Upper lobe of left lung (tissue), 6 donors: ENCODE results near the gene RIOK2. TPM values are rescaled to one million over a fixed set of nuclear protein-coding genes. Genes with fewer than 3 reads are reported as not detected.

Experiments
- ATAC-seq, 2 donors: fragments of 200-7000 bp; cut with Tn5 transposase; one replicate each; pipeline ENCODE4 v1.9.1; 2022; ENCODE audit warnings: mild to moderate bottlenecking in 2 of 2, moderate library complexity in 2 of 2; ENCODE audit not compliant: low FRiP score in 2 of 2
- DNase-seq, 2 donors: peaks; one replicate each; pipeline ENCODE4 v3.0.0-alpha.2; 2019 to 2020
- H3K27ac ChIP-seq, 4 donors: fragments of 200-600 bp; sonication (generic); one replicate each; pipeline ENCODE4 v1.5.1; 2016 to 2019
- H3K27me3 ChIP-seq, 4 donors: fragments of 200-600 bp; sonication (generic); one replicate each; pipeline ENCODE4 v1.5.1; 2017 to 2019
- H3K36me3 ChIP-seq, 4 donors: fragments of 200-600 bp; sonication (generic); one replicate each; pipeline ENCODE4 v1.5.1; 2016 to 2019
- H3K4me1 ChIP-seq, 4 donors: fragments of 200-600 bp; sonication (generic); one replicate each; pipeline ENCODE4 v1.5.1; 2018 to 2019
- H3K4me3 ChIP-seq, 4 donors: fragments of 200-600 bp; sonication (generic); one replicate each; pipeline ENCODE4 v1.5.1; 2017 to 2019; ENCODE audit warnings: mild to moderate bottlenecking in 2 of 4, moderate library complexity in 1 of 4
- H3K9me3 ChIP-seq, 4 donors: fragments of 200-600 bp; sonication (generic); one replicate each; pipeline ENCODE4 v1.5.1; 2018 to 2019
- EP300 ChIP-seq, 4 donors: sonication (generic); formaldehyde crosslinking; IDR thresholded peaks; one replicate each; pipeline ENCODE4 v1.5.1; 2017; ENCODE audit warnings: antibody characterized with exemption in 4 of 4, control low read depth in 2 of 4
- POLR2A ChIP-seq, 4 donors: fragments of 450-650 bp; IDR thresholded peaks; one replicate each; pipeline ENCODE4 v1.5.1; 2016 to 2017; ENCODE audit warnings: antibody characterized with exemption in 4 of 4, mild to moderate bottlenecking in 2 of 4
- POLR2AphosphoS5 ChIP-seq, 2 donors: sonication (generic); formaldehyde crosslinking; IDR thresholded peaks; one replicate each; pipeline ENCODE4 v1.5.1; 2017; ENCODE audit warnings: antibody characterized with exemption in 2 of 2
- WGBS, 2 donors: methylation state at CpG; one replicate each; pipeline ENCODE4 v1.1.5; 2017 to 2018; 5-methylcytosine and 5-hydroxymethylcytosine counted together
- total RNA-seq, 6 donors: library from RNA; depleted of rRNA in 4 of 6; stranded (reverse); fragments of >200 nt in 4 of 6; gene quantifications; one replicate each; pipeline versions ENCODE4 v1.1.0 to v1.2.1, GENCODE V29; 2016 to 2021
- TF ChIP-seq, protein P1 (sequence below), 6 experiments: fragments of 450-650 bp in 4 of 6; fragments of 200-600 bp in 2 of 6; sonication (generic) in 2 of 6; IDR thresholded peaks; one replicate each; pipeline ENCODE4 v1.5.1; 2016 to 2019; ENCODE audit warnings: antibody characterized with exemption in 6 of 6
- donor health status: DM: no; HTN: no; CAD: no; lungs with moderate emphysema.
- donor health status: DM: no; HTN: yes; CAD: no; lungs with severe emphysema.

Gene RIOK2
- total RNA-seq, 6 donors from 2014 or later = 16.7 to 53.8 (median 19.7) TPM

DNA sequence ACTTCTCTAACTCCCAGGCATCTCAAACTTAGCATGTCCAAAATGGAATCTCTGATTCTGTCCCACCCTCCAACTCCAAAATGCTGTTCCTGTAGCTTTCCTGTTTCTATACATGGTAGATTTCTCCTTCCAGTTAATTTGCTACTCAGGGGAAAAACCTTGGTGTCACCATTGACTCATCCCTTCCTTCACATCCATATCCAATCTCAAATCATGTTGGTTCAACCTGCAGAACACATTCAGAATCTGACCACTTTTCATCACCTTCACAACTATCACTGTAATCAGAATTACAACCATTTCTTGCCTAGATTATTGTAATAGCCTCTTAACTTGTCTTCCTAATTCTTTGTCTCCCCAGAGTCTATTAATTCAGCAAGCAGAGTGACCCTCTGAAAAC is 10.8 kb downstream of the RIOK2 start:
- Histone ChIP-seq H3K36me3 (peaks cover 8 to 98% (median 51%) of the 10 kb centered on the region in 4 donors), H3K4me1 (peaks cover 0 to 4% (median 0%) of the 10 kb centered on the region in 4 donors), H3K27me3 (no peaks in the 10 kb centered on the region), H3K27ac (no peak overlapping the region), H3K9me3 (no peaks in the 10 kb centered on the region), H3K4me3 (no peak overlapping the region)
- ATAC-seq (no peak), DNase-seq (no peak)
- TF ChIP-seq, protein P1, sequence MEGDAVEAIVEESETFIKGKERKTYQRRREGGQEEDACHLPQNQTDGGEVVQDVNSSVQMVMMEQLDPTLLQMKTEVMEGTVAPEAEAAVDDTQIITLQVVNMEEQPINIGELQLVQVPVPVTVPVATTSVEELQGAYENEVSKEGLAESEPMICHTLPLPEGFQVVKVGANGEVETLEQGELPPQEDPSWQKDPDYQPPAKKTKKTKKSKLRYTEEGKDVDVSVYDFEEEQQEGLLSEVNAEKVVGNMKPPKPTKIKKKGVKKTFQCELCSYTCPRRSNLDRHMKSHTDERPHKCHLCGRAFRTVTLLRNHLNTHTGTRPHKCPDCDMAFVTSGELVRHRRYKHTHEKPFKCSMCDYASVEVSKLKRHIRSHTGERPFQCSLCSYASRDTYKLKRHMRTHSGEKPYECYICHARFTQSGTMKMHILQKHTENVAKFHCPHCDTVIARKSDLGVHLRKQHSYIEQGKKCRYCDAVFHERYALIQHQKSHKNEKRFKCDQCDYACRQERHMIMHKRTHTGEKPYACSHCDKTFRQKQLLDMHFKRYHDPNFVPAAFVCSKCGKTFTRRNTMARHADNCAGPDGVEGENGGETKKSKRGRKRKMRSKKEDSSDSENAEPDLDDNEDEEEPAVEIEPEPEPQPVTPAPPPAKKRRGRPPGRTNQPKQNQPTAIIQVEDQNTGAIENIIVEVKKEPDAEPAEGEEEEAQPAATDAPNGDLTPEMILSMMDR (IDR thresholded peaks at IDR 0.05) = no peak
- TF ChIP-seq EP300 (IDR thresholded peaks at IDR 0.05) (no peak), POLR2AphosphoS5 (IDR thresholded peaks at IDR 0.05) (no peak), POLR2A (IDR thresholded peaks at IDR 0.05) (no peak)

DNA sequence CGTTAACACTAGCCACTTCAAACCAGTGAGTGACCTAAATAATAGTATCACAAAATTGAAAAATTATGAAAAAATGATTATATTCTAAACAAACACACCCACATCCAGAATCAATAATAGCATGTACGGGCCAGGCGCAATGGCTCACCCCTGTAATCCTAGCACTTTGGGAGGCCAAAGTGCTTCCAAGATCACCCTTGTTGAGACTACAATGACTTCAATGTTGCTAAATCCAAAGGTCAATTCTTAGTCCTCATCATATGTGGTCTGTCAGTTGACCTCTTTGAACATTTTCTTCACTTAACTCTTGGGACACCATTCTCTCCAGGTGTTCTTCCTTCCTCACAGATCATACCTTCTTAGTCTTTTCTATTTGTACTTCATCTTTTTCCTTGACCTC is 11.3 kb downstream of the RIOK2 start:
- no peak for TF ChIP-seq POLR2A (IDR thresholded peaks at IDR 0.05)
- no peak for TF ChIP-seq EP300 (IDR thresholded peaks at IDR 0.05)
- no peak for TF ChIP-seq POLR2AphosphoS5 (IDR thresholded peaks at IDR 0.05)
- TF ChIP-seq, protein P1 (IDR thresholded peaks at IDR 0.05) = no peak
- WGBS, 2 donors = 81 to 87% methylated on average over 3 of the region's 3 CpGs

DNA sequence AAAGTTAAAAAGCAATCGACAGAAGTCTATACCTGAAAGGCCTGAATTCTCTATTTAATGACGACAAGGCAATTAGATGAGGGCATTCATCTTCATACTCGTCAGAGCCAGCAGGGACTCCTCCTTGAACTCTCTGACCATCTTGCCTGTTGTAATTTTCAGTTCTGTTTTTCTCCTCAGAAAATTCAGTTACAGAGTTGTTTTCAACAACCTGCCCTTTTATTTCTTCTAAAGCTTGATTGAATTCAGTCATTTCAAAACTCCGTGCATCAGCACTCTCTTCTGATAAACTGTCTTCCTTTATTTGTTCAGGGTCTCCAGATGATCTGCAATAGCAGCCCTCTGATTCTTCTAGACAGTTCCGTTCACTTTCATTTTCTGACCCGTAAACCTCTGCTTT is 15.6 kb downstream of the RIOK2 start:
- Histone ChIP-seq H3K4me1 (peaks cover 0 to 4% (median 1%) of the 10 kb centered on the region in 4 donors), H3K27ac (no peak overlapping the region), H3K27me3 (no peaks in the 10 kb centered on the region), H3K36me3 (peaks cover 4 to 93% (median 35%) of the 10 kb centered on the region in 4 donors), H3K4me3 (no peak overlapping the region), H3K9me3 (no peaks in the 10 kb centered on the region)
- no peak for DNase-seq
- no peak for TF ChIP-seq POLR2AphosphoS5 (IDR thresholded peaks at IDR 0.05)
- 65 to 68% methylated on average over 6 of the region's 6 CpGs for whole genome bisulfite sequencing, 2 donors
- ATAC-seq = no peak

More for the DNA sequence above, 11.3 kb downstream of the RIOK2 start:
- peaks cover 0 to 4% (median 0%) of the 10 kb centered on the region in 4 donors for H3K4me1 ChIP-seq
- ATAC-seq = no peak
- no peak for DNase-seq
- H3K36me3 ChIP-seq = peaks cover 12 to 98% (median 50%) of the 10 kb centered on the region in 4 donors
- H3K27ac ChIP-seq = no peak overlapping the region
- no peak overlapping the region for H3K4me3 ChIP-seq
- no peaks in the 10 kb centered on the region for H3K9me3 ChIP-seq
- H3K27me3 ChIP-seq = no peaks in the 10 kb centered on the region

DNA sequence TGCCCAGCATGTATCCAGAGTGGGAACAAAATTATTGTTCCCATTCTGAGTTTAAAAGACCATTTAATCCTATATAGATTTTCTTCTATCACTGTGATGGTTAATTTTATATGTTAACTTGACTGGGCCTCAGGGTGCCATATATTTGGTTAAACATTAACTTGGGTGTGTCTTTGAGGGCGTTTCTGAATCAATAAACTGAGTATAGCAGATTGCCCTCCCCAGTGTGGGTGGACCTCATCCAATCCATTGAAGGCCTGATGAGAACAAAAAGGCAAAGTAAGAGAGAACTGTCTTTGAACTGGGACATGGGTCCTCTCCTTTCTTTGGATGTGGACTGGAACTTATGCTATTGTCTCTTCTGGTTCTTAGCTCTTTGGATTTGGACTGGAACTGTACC is 17.3 kb downstream of the RIOK2 start:
- Histone ChIP-seq H3K36me3 (peaks cover 4 to 92% (median 28%) of the 10 kb centered on the region in 4 donors), H3K27ac (no peak overlapping the region), H3K9me3 (no peaks in the 10 kb centered on the region), H3K4me1 (peaks cover 0 to 4% (median 1%) of the 10 kb centered on the region in 4 donors), H3K27me3 (no peaks in the 10 kb centered on the region), H3K4me3 (no peak overlapping the region)
- TF ChIP-seq POLR2A (IDR thresholded peaks at IDR 0.05) (no peak), POLR2AphosphoS5 (IDR thresholded peaks at IDR 0.05) (no peak), EP300 (IDR thresholded peaks at IDR 0.05) (no peak)
- TF ChIP-seq, protein P1 (IDR thresholded peaks at IDR 0.05) = no peak
- DNase-seq (no peak), ATAC-seq (no peak)
- 29 to 31% methylated on average over 1 of the region's 1 CpG for WGBS, 2 donors

DNA sequence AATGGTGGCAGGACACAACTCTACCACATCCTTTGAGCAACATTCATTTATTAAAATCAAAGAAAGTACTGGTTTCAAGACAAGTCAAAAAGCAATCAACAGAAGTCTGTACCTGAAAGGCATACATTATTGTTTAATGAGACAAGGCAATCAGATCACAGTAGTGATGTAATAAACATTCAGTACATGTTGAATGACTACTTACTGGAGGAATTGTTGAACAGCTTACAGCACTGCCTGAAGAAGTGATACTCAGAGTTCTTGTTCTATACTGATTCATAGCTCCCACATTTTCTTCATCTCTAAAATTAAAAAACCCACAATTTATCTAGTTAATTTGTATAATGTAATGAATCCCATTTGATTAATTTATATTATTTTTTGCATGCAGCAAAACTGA is 18.2 kb downstream of the RIOK2 start:
- no peaks in the 10 kb centered on the region for H3K9me3 ChIP-seq
- no peak overlapping the region for H3K27ac ChIP-seq
- H3K27me3 ChIP-seq = no peaks in the 10 kb centered on the region
- DNase-seq (no peak), ATAC-seq (no peak)
- peaks cover 4 to 92% (median 27%) of the 10 kb centered on the region in 4 donors for H3K36me3 ChIP-seq
- no peak for TF ChIP-seq POLR2A (IDR thresholded peaks at IDR 0.05)
- no peak for TF ChIP-seq POLR2AphosphoS5 (IDR thresholded peaks at IDR 0.05)
- TF ChIP-seq EP300 (IDR thresholded peaks at IDR 0.05) = no peak
- H3K4me1 ChIP-seq = peaks cover 0 to 4% (median 1%) of the 10 kb centered on the region in 4 donors
- H3K4me3 ChIP-seq = no peak overlapping the region

DNA sequence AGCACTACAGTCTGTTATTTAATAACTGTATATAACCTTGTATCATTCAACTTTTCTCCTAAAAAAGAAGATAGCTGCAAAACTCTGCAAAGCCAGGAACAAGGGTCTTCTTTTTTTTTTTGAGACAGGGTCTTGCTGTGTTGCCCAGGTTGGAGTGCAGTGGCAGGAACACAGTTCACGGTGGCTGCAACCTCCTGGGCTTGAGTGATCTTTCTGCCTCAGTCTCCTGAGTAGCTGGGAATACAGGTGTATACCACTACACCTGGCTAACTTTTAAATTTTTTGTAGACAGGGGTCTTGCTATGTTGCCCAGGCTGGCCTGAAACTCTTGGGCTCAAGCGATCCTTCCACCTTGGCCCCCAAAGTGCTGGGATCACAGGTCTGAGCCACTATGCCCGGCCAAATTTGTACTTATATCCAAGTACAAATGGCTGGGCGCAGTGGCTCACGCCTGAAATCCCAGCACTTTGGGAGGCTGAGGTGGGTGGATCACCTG is 19.2 kb downstream of the RIOK2 start:
- Histone ChIP-seq H3K36me3 (peaks cover 4 to 83% (median 26%) of the 10 kb centered on the region in 4 donors), H3K4me1 (peaks cover 0 to 4% (median 1%) of the 10 kb centered on the region in 4 donors), H3K27ac (no peak overlapping the region), H3K9me3 (no peaks in the 10 kb centered on the region), H3K27me3 (no peaks in the 10 kb centered on the region), H3K4me3 (no peak overlapping the region)
- TF ChIP-seq POLR2AphosphoS5 (IDR thresholded peaks at IDR 0.05) (no peak), POLR2A (IDR thresholded peaks at IDR 0.05) (no peak), EP300 (IDR thresholded peaks at IDR 0.05) (no peak)
- TF ChIP-seq, protein P1 (IDR thresholded peaks at IDR 0.05) = no peak
- WGBS, 2 donors = 86 to 100% methylated on average over 3 to 5 of the region's 5 CpGs
- DNase-seq (no peak), ATAC-seq (no peak)
